Activated CD8-positive, alpha-beta T cell treated with anti-CD3 and anti-CD28 coated beads, Interleukin-2, amount 10 ng/mL, durations not matched to agents 7 days and 5 days (primary cell): ENCODE results near the gene TLCD3A. TPM values are rescaled to one million over a fixed set of nuclear protein-coding genes. Genes with fewer than 3 reads are reported as not detected.
"Not testable (repeated sequence)": the region's sequence is repeated elsewhere in the genome, so short reads cannot be mapped to it uniquely, and the experiment has no call there.

Experiments
- ATAC-seq: fragments of 150-1000 bp; cut with Tn5 transposase; one replicate; pipeline ENCODE4 v1.10.0; 2021; ENCODE audit warnings: moderate library complexity
- CTCF ChIA-PET: fragments of 350-600 bp; sonication (Branson Sonifier 250); formaldehyde crosslinking; loops from one replicate; lab custom pipeline; 2021; ENCODE audit warnings: antibody characterized with exemption; lab: Charles Lee
- POLR2A ChIA-PET: fragments of 350-600 bp; sonication (Branson Sonifier 250); formaldehyde crosslinking; loops from one replicate; lab custom pipeline; 2021; ENCODE audit warnings: antibody characterized with exemption; lab: Charles Lee
- DNase-seq: peaks from one replicate; pipeline ENCODE4 v3.0.0-alpha.2; 2020
- H3K27ac Mint-ChIP-seq: one replicate; pipeline ENCODE4 v1.8.0; 2021; ENCODE audit warnings: mild to moderate bottlenecking, mixed read lengths
- H3K27me3 Mint-ChIP-seq: one replicate; pipeline ENCODE4 v1.8.0; 2021; ENCODE audit warnings: low read depth, mixed read lengths
- H3K36me3 Mint-ChIP-seq: one replicate; pipeline ENCODE4 v1.8.0; 2021; ENCODE audit warnings: low read depth, mixed read lengths
- H3K4me1 Mint-ChIP-seq: one replicate; pipeline ENCODE4 v1.8.0; 2021; ENCODE audit warnings: low read depth, mixed read lengths
- H3K4me3 Mint-ChIP-seq: one replicate; pipeline ENCODE4 v1.8.0; 2021; ENCODE audit warnings: mild to moderate bottlenecking, mixed read lengths
- H3K9me3 Mint-ChIP-seq: one replicate; pipeline ENCODE4 v1.8.0; 2022; ENCODE audit warnings: mixed read lengths; ENCODE audit not compliant: insufficient read depth
- total RNA-seq, 2 experiments: library from RNA; stranded (reverse); gene quantifications; one replicate each; pipeline ENCODE4 v1.2.3, GENCODE V29; 2021

Gene TLCD3A
- total RNA-seq, 2 experiments from 2014 or later, result 17.0 to 17.9 TPM

DNA sequence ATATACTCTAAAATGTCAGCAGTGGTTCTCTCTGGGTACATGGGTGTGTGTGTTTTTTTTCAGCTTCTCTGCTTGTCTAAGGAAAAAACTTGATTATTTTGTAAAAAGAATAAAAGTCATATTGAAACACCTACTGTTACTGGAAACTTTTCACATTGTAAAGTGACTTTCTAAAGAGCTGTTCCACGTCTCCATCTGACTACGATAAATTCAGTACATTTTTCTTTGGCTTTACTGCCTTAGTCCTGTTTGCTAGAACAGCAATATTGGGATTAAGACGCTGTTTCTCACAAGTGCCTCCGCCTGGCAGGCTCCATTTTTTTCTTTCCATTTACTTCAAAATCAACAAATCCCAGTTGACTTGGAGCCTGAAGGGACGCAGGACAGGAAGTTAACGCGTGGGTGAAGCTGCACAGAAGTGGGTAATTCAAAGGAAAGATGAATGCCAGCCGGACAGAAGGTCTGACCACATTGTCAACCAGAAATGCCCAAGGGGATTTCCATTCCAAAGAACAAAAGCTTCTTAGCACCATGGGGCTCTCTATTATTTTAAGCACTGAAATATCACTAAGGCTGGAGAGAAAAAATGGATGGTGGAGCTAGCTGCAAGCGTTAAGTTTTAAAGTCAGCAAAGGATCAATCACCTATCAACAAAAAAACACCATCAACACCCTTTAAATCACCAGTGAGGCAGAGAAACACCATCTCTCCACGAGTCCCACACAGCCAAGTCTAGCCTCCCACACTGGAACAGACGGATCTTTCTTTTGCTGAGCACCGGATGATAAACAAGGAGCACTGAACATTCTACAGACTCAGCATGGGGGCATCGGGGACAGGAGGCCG is 41.3 kb downstream of the TLCD3A start:
- no peak for ATAC-seq
- peaks cover 78% of the 10 kb centered on the region for H3K36me3 Mint-ChIP-seq
- no peak overlapping the region for H3K27ac Mint-ChIP-seq
- POLR2A ChIA-PET, result interaction anchor here (0.6 to 1.5 kb wide), 2 partner anchors 8 to 17 kb away, joined by 3 to 7 read pairs; partner anchors contain the start of genes GLOD4 and MRM3
- H3K9me3 Mint-ChIP-seq, result no peaks in the 10 kb centered on the region
- H3K27me3 Mint-ChIP-seq, result no peaks in the 10 kb centered on the region
- peaks cover 12% of the 10 kb centered on the region for H3K4me1 Mint-ChIP-seq
- CTCF ChIA-PET, result interaction anchor here (0.6 to 1.0 kb wide), 4 partner anchors 8 to 223 kb away, joined by 3 read pairs; partner anchors contain the start of gene TIMM22
- no peak for DNase-seq
- H3K4me3 Mint-ChIP-seq, result no peak overlapping the region

GRCh38 chr17:774313-774584 is 41.9 kb downstream of the TLCD3A start:
- peaks cover 73% of the 10 kb centered on the region for H3K36me3 Mint-ChIP-seq
- ATAC-seq (no peak), DNase-seq (no peak)
- H3K4me3 Mint-ChIP-seq, result no peak overlapping the region
- ChIA-PET CTCF (interaction anchor here (0.6 to 0.8 kb wide), 2 partner anchors 207 to 222 kb away, joined by 3 read pairs; partner anchors contain the start of gene TIMM22), POLR2A (interaction anchor here (1.5 kb wide), 1 partner anchor 8 kb away, joined by 7 read pairs; the partner anchor contains the start of genes GLOD4 and MRM3)
- H3K4me1 Mint-ChIP-seq, result peaks cover 12% of the 10 kb centered on the region
- no peaks in the 10 kb centered on the region for H3K27me3 Mint-ChIP-seq
- H3K27ac Mint-ChIP-seq, result no peak overlapping the region
- no peaks in the 10 kb centered on the region for H3K9me3 Mint-ChIP-seq

GRCh38 chr17:778096-778495 is 45.7 kb downstream of the TLCD3A start:
- ATAC-seq, result no peak
- H3K4me1 Mint-ChIP-seq, result peaks cover 26% of the 10 kb centered on the region

DNA sequence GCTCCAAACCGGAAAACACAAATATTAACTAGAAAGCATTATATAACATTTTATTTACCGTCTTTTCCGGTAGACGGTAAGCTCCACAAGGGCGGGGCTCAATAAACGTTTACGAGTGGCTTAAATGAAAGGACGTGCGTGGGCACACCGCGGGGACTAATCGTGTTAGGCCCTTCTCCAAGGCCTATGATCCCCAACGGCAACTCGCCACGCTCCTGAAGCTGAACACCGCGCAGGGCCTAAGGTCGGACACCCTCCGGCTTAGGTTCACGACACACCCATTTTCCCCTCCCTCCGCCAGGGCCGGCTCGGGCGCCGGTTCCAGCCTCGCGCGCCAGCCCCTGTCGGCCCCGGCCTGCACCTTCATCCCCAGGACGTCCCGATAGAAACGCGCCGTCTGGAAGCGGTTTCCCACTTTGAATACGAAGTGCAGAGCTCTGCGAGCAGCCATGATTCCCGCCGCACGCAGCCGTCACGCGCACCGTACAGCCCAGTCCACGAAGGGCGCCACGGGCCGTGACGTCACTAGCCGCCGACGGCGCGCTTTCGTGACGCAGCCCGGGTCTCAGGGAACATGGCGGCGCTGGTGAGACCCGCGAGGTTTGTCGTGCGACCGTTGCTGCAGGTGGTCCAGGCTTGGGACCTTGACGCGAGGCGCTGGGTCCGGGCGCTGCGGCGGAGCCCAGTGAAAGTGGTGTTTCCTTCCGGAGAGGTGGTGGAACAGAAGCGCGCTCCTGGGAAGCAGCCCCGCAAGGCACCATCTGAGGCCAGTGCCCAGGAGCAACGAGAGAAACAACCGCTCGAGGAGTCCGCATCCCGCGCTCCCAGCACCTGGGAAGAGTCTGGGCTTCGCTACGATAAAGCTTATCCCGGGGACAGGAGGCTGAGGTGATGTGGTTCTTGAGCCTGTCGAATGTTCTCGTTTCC is 49.7 kb downstream of the TLCD3A start, which contains the start of the genes GLOD4 and MRM3:
GLOD4 (minus strand) TSS at position 476 of the 927 bp plus-strand sequence; CDS start at position 451, 25 bp downstream.
MRM3 (plus strand) TSS at position 549 of the 927 bp plus-strand sequence; CDS start at position 575, 26 bp downstream.
- Mint-ChIP-seq H3K27ac (peak within 1 kb of the TSS; percentile 96), H3K9me3 (no peaks in the 10 kb centered on the region), H3K4me3 (peak within 1 kb of the TSS; percentile 96), H3K27me3 (no peaks in the 10 kb centered on the region), H3K4me1 (peaks cover 32% of the 10 kb centered on the region), H3K36me3 (peaks cover 28% of the 10 kb centered on the region)
- ChIA-PET POLR2A (interaction anchor here (0.6 to 3.3 kb wide), 21 partner anchors 8 to 396 kb away, joined by 3 to 17 read pairs (median 4); partner anchors contain the start of genes GEMIN4, NXN and TIMM22), CTCF (interaction anchor here (0.8 to 5.9 kb wide), 15 partner anchors 9 to 370 kb away, joined by 3 to 42 read pairs (median 4); partner anchors contain the start of genes NXN and TIMM22)
- peak; percentile 94 for DNase-seq
- peak; percentile 94 for ATAC-seq

More at GRCh38 chr17:778096-778495, 45.7 kb downstream of the TLCD3A start:
- ChIA-PET CTCF (interaction anchor here (0.6 kb wide), 1 partner anchor 223 kb away, joined by 3 read pairs; no protein-coding TSS in a partner anchor), POLR2A (no interaction called here)
- H3K9me3 Mint-ChIP-seq, result no peaks in the 10 kb centered on the region
- H3K27me3 Mint-ChIP-seq, result no peaks in the 10 kb centered on the region
- H3K36me3 Mint-ChIP-seq, result peaks cover 54% of the 10 kb centered on the region
- no peak for DNase-seq
- H3K27ac Mint-ChIP-seq, result no peak overlapping the region
- H3K4me3 Mint-ChIP-seq, result no peak overlapping the region

DNA sequence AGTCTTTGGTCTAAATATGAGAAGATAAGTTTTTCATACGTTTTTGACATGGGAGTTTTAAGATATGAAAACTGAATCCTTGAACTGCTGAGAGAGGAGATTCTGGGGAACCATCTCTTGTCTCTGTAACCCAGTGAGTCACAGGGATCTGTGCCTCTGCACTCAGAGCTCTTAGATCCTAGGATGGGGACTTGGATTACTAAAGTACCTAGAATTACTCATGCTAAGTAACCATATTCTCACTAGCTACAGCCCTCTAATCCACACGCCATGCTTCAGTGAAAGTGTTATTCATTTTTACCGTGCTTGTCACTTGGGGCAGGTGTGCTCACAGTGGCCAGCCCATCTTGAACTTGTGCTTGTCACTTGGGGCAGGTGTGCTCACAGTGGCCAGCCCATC is 51.7 kb downstream of the TLCD3A start:
- CTCF ChIA-PET, result interaction anchor here (1.5 to 5.9 kb wide), 2 partner anchors 197 to 215 kb away, joined by 3 to 42 read pairs; no protein-coding TSS in a partner anchor
- DNase-seq, result no peak

DNA sequence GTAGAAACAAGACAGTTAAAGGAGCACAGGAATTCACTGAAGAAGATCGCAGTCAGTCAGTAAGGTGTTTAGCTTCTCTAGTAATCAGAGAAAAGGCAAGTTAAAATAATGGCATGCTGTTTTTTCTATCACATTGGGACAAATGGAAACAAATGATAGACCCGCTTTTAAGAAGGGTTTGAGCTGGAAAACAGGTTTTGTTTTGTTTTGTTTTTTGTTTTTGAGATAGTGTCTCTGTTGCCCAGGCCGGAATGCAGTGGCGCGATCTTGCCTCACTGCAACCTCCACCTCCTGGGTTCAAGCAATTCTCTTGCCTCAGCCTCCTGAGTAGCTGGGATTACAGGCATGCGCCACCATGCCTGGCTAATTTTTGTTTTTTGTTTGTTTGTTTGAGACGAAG is 53.5 kb downstream of the TLCD3A start:
- ATAC-seq, CTCF ChIA-PET, H3K9me3 Mint-ChIP-seq, H3K27ac Mint-ChIP-seq, H3K27me3 Mint-ChIP-seq, H3K4me3 Mint-ChIP-seq, DNase-seq: not testable (repeated sequence)
- Mint-ChIP-seq H3K36me3 (peaks cover 22% of the 10 kb centered on the region), H3K4me1 (peaks cover 28% of the 10 kb centered on the region)
- POLR2A ChIA-PET, result interaction anchor here (0.6 kb wide), 1 partner anchor 211 kb away, joined by 3 read pairs; the partner anchor contains the start of gene TIMM22

More for the DNA sequence above, 51.7 kb downstream of the TLCD3A start:
- Mint-ChIP-seq H3K4me1 (peaks cover 32% of the 10 kb centered on the region), H3K27me3 (no peaks in the 10 kb centered on the region), H3K9me3 (no peaks in the 10 kb centered on the region), H3K27ac (no peak overlapping the region), H3K36me3 (peaks cover 16% of the 10 kb centered on the region), H3K4me3 (peak overlapping the region; percentile 16)
- POLR2A ChIA-PET, result no interaction called here
- ATAC-seq, result no peak

DNA sequence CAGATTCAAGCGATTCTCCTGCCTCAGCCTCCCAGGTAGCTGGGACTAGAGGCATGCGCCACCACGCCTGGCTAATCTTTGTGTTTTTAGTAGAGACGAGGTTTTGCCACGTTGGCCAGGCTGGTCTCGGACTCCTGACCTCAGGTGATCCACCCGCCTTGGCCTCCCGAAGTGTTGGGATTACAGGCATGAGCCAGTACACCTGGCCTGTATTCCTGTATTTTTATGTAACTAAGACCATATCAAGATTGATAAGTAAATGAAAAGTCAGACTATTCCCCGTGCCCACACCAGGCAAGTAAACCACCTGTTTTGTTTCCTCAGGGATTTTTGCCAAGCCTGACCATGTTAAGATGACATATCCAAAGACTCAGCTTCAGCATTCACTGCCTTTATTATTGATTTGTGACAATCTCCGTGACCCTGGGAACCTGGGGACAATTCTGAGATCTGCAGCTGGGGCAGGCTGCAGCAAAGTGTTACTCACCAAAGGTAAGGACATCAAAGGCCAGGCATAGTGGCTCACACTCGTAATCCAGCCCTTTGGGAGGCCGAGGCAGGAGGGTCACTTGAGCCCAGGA is 55.3 kb downstream of the TLCD3A start:
- H3K27me3 Mint-ChIP-seq, result no peaks in the 10 kb centered on the region
- peaks cover 34% of the 10 kb centered on the region for H3K36me3 Mint-ChIP-seq
- ATAC-seq, result no peak
- no peak overlapping the region for H3K4me3 Mint-ChIP-seq
- H3K9me3 Mint-ChIP-seq, result no peaks in the 10 kb centered on the region
- ChIA-PET POLR2A (no interaction called here), CTCF (interaction anchor here (2.8 kb wide), 1 partner anchor 193 kb away, joined by 10 read pairs; no protein-coding TSS in a partner anchor)
- no peak for DNase-seq
- peaks cover 22% of the 10 kb centered on the region for H3K4me1 Mint-ChIP-seq
- no peak overlapping the region for H3K27ac Mint-ChIP-seq

DNA sequence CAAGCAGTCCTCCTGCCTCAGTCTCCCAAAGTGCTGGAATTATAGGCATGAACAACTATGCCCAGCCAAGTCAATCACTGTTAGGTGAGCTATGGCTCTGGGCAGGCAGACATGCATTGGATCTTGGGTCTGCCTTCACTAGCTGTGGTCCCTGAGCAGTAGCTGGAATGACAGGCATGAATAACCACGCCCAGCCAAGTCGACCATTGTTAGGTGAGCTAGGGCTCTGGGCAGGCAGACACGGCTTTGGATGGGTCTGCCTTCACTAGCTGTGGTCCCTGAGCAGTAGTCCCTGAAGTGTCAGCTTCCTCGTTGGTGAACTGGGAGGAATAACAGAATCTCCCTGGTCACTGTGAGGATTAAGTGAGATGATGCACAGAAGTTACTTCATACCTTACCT is 56.2 kb downstream of the TLCD3A start:
- H3K27me3 Mint-ChIP-seq, result no peaks in the 10 kb centered on the region
- CTCF ChIA-PET, result interaction anchor here (2.8 kb wide), 1 partner anchor 192 kb away, joined by 10 read pairs; no protein-coding TSS in a partner anchor
- DNase-seq (no peak), ATAC-seq (no peak)
- H3K27ac Mint-ChIP-seq, result no peak overlapping the region
- POLR2A ChIA-PET, result no interaction called here
- H3K4me3 Mint-ChIP-seq, result no peak overlapping the region
- no peaks in the 10 kb centered on the region for H3K9me3 Mint-ChIP-seq
- H3K4me1 Mint-ChIP-seq, result peaks cover 14% of the 10 kb centered on the region
- peaks cover 32% of the 10 kb centered on the region for H3K36me3 Mint-ChIP-seq

GRCh38 chr17:789160-789840 is 56.9 kb downstream of the TLCD3A start:
- POLR2A ChIA-PET, result no interaction called here
- CTCF ChIA-PET, result interaction anchor here (2.8 kb wide), 1 partner anchor 191 kb away, joined by 10 read pairs; no protein-coding TSS in a partner anchor
- no peak overlapping the region for H3K27ac Mint-ChIP-seq
- peaks cover 6% of the 10 kb centered on the region for H3K4me1 Mint-ChIP-seq
- H3K4me3 Mint-ChIP-seq, result no peak overlapping the region
- ATAC-seq (no peak), DNase-seq (no peak)
- no peaks in the 10 kb centered on the region for H3K27me3 Mint-ChIP-seq
- H3K9me3 Mint-ChIP-seq, result no peaks in the 10 kb centered on the region
- peaks cover 31% of the 10 kb centered on the region for H3K36me3 Mint-ChIP-seq
